Activated CD8-positive, alpha-beta memory T cell treated with anti-CD3 and anti-CD28 coated beads for 4 hours (primary cell): ENCODE measurements around the gene TMIE.

Experiments used
- DNase-seq, 2 donors: peaks; one replicate each; pipeline ENCODE4 v3.0.0-alpha.2; 2020; ENCODE audit warnings: low read depth in 2 of 2

Gene TMIE

DNA sequence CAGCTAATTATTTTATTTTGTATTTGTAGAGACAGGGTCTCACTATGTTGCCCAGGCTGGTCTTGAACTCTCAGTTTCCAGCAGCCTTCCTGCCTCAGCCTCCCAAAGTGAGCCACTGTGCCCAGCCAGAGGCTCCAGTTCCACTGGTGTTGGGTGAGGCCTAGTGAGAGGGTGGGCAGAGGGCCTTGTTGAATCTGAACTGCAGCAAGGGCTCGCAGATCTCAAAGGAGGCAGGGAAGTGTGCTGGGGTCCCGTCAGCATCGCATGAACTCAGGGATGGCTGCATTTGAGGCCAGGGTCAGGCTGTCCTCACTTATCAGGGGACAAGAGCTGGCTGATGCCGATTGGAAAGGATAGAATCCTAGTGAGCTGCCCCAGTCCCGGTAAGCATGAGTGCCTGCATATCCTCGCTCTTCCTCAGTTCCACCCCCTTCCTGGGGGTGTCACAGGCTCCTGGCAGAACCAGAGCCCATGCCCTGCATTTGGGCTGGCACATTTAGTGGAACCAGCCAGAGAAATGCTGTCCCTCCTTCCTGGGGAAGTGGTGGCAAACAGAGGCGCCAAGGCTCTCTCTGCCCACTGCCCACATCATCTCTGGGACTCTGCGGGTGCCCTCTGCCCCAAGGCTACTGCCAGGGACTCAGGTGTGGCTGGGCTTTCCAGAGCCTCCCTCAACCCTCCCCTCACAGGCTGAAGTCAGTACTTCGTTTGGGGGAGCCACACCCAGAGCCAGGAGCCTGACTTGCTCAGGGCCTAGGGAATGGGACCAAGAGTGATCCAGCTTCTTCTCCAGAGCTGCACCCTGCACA, 31.8 kb upstream of the TMIE start:
- no peak for DNase-seq

DNA sequence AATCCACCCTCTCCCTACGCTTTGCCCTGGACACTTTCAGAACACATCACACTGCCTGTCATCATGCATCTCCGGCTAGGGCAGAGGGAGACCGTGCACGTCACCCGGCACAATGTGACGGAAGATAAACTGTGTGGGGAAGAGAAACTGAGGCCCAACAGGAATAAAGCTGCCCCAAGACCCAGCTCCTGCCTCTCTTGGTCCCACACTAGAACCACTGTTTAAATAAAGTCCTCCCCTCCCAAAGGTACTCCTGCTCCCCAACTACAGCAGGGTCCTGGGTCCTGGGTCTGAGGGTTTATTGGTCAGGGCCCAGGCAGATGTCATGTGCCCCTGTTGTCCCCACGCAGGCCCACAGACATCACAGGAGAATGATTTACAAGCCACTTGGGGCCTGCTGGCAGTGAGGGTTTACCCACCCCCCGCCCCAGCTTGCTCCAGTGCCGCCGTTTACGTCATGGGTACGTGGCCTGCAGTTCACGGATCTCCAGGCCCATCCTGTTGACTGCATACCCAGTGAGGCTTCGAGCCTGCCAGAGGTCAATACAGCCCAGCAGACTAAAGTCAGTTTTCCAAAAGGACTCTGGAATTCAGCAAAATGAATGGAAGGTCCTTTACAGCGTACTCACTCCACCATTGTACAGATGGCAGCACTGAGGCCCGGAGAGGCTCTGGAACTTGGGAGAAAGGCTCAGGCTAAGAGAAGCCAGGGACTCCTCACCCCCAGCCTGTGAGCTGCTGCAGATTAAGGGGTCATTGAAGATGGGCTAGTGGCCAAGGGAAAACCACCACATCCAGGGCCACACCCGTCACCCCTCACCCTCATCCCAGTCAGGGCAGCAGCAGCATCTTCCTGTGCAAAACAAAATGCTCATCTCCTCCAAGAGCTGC, 30.9 kb upstream of the TMIE start:
- DNase-seq = no peak

DNA sequence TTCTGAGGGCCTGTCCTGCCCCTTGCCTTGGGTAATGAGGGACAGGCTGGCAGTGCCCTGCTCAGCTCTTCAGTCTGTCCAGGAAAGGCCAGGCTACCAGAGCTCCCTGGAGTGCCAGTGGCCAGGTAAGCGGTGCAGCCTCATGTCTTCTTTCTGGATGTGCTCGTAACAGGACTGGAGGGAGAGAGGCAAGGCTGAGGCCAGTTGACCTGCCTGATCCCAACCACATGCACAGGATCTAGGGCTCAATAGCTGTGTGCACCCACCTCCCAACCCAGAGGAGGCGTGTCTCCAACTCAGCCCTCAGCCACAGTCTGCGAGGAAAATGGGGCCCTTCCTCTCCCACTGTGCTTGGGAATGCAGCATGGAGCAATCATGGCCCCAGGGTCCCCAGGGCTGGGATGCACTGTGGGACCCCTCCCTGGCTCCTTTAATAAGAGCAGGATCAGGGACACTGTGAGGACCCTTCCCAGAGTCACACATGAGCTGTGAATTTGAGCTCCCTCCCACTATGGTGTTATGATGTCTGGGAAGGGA, 30.2 kb upstream of the TMIE start:
- DNase-seq = no peak

GRCh38 chr3:46671541-46672348, 29.4 kb upstream of the TMIE start:
- DNase-seq = no peak

- no peak for DNase-seq
Observed at GRCh38 chr3:46672349-46672695, 28.9 kb upstream of the TMIE start.

DNA sequence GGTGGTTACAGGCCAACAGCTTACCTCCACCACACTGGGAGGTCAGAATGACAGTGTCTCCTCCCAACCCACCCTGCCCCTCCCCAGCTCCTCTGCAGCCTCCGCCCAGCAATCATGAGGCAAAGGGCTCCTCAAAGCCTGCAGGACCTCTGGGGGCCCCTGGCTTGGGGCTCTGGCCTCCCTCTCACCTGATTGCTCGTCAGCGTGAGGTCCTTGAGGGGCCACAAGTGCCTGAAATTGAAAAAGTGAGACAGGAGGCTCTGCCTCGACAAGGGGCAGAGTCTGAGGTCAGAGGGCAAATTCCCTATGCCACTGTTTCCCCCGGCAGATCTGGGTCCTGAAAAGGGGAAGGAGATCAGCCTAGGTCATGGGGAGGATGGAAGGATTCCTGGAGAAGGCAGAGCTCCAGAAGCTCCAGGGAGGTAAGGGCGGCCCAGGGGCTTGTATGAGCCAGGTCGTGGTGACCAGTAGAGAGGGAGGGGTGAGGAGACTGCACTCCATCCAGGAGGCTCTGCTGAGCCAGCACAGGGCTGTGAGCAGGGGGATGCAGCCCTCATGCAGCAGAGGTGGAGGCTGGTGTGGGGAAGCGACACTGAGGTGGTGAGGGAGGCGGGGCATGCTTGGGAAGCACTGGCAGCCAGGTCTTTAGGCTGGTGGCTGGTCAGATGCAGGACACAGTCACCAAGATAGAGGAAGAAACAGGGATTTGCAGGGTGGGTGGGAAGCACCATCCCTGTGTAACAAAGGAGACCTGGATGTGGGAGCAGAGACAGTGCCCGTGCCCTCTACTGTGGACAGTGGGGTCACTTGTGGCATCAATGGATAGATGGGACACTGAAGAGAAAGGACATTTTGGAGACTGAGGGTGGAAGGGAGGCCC, 27.8 kb upstream of the TMIE start:
- DNase-seq = no peak

DNA sequence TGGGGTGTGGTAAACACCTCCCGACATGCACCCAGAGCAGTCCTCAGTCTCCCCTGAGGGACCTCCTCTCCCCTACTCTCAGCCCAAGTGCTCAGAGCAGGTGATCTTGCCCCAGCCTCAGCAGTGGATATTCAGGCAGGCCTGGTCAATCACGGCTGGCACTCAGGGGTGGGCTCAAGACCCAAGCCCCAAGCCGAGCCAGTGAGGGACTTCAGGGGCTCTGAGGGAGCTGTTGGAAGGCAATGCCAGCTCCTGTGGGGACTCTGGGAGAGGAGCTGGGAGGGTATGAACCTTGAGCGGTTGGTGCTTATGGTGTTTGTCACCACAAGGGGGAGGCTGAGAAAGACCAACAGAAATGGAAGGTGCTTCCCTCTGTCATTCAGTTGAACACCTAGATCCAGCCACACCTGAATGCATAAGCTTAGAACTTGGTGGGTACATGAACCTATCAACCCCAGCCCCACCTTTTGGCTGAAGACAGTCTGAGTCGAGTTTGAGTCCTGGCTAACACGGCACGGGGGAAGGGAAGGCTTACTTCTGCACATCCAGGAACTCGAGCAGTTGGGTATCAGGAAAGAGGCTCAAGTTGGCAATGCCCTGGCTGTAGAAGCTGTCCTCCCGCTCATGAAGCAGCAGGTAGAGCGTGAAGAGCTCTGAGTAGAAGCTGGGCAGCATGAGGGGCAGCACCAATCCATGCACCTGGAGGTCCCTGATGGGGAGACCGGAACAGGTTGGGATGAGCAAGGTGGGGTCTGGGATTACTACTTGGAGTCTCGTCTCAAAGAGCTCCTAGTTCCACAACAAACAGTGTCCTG, 27.0 kb upstream of the TMIE start:
- no peak for DNase-seq

- no peak for DNase-seq
Observed at GRCh38 chr3:46675426-46675825, 25.8 kb upstream of the TMIE start.

DNA sequence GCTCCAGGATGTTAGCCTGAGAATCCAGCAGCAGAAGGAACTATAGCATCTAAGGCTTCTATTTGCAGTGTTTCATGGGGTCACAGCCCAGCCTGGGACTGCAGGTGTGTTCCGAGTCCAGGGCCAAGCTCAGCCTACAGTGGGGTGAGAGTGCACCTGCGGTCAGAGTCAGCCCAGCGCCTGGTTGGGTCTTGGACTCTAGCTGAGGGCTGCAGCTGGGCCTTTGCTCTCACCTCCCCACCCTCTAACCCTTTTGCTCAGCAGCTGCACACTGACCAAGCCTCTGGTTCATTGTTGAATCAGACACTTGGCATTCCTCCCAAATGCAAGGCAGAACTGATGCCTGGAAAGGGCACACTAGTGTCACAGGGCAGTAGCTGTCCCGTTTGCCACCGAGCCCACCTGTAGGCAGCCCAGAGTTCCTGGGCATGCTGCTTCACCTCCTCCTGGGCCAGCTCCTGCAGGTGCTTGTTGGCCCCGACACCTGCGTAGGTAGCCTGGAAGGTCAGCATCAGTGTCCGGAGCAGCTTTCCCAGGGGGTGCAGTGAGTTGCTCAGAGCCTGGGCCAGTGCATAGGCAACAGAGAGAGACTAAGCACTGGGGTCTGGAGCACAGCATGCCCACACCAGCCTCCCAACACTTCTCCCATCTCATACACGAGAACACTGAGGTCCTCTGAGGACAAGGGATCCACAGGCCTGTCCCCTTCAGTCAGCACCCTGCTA, 25.2 kb upstream of the TMIE start:
- no peak for DNase-seq

- DNase-seq = no peak
Observed at GRCh38 chr3:46676601-46677410, 24.4 kb upstream of the TMIE start.

DNA sequence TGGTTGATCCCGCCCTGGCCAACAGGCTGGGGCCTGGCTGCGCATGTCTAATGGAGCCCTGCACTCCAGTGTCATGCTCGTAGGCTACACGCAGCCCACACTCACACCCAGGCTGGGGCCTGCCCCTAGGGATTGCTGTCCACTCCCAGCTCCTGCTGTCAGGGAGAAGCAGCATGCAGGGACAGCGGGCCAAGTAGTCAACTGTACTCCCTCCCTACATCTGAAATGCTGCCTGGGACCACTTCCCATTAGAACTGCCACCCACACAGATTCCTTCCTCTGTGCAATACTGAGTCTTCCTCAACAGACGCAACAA, 23.8 kb upstream of the TMIE start:
- no peak for DNase-seq

DNA sequence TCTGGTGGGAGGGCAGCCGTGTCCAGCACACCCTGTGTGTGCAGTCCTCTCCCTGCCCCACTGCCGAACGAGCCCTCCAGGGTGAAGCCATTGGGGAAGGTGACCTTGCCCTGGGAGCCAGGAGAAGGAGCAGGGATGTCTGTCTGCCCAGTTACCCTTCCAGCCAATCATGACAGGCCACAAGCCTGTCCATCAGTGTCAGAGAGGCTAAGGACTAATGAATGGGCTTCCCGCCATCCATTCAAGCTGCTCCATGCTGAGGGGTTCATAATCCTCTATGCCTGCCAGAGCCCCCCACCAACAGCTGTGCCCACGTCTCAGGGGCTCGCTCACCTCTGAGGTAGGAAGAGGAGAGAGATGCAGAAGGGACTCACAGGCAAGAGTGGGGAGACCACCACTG, 22.9 kb upstream of the TMIE start:
- DNase-seq = no peak

DNA sequence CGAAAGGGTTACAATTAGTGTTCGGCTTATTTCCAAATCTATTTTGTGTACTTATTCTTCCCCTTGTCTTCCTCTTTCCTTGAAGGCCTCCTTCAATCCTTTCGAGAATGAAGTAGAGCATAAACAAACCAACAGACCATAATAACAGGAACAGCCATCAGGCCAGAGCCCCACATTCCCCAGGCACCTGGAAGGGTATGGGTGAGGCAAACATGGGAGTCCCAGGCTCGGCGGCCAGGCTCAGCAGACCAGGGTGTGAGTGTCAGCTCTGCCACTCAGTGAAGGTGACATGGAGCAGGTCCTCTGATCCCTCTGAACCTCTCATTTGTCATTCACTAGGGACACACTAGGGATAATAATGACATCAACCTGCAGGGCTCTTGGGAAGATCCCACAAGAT, 21.5 kb upstream of the TMIE start:
- no peak for DNase-seq

- DNase-seq = no peak
Observed at GRCh38 chr3:46680298-46680826, 20.8 kb upstream of the TMIE start.

GRCh38 chr3:46681387-46681786, 19.8 kb upstream of the TMIE start:
- DNase-seq = no peak

DNA sequence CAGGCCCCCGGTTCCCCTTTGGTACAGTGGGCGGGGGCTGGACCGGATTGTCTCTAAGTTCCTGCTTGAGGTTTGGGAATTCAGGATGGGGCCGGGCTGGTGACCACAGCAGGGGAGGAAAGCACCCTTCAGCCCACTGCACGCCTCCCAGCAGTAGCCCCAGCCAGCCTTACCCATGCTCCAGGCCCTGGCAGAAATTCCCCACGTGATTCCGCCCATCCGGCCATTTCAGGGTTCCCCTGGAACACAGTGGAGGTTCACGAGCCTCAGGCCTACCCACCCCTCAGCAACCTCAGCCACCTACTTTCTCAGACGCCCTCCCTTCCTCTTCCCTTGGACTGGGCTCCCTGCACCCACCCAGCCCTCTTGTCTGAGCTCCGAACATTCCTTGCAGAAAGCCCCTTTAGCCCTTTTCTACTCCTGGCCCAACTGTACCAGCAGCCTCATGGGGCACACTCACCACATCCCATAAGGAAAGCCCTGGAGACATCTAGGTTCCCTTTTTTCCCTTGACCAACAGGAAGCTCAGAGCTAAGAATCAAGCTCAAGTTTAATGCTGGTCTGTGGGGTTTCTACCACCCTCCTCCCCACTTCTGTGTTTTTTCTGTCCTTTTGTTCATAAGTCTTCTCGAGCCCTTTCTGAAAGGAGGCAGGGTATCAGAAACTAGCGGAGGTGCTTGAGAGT, 19.2 kb upstream of the TMIE start:
- no peak for DNase-seq

DNA sequence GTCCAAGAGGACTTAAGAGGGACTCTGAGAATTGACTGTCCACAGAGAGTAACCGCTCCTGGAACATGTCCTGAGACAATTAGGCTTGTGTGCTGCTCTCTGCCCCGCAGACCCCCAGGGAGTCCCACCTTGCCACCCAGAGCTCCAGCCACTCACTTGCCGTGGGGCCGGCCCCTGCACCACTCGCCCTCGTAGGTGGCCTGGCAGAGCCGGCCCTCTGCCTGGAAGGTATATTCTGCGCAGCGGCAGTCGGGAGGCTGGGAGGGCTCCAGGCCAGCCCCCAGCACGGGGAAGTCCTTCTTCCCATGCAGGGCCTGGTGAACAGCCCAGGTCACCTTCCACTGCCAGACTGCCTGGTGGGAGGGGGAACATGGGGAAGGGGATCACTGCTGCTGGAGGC, 18.2 kb upstream of the TMIE start:
- DNase-seq = no peak

DNA sequence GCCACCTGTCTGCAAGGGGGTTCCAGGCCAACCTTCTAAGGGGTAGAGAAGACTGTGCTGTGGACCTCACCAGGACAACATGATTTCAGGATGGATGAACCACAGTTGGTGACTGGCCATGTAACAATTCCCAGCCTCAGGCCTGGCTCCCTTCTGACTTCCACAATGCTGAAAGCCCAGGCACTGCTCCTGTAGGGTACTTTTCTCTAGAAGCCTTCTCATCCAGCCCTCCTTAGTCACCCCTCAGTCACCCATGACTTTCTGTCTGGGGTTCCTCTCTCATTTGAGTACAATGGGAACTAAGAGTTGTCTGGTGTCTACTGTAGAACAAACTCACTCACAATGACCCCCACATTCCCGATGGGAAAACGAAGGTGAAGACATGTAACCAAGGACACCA, 16.3 kb upstream of the TMIE start:
- no peak for DNase-seq
